ENCODE measurements around the gene MYOZ2. TPM values are rescaled to one million over a fixed set of nuclear protein-coding genes. Genes with fewer than 3 reads are reported as not detected.

MYOZ2 gene
- total RNA-seq: not detected
- 0.06 TPM for total RNA-seq (2013)
- total RNA-seq: 0 to 0.05 (median 0) reads per million in 29 experiments

DNA sequence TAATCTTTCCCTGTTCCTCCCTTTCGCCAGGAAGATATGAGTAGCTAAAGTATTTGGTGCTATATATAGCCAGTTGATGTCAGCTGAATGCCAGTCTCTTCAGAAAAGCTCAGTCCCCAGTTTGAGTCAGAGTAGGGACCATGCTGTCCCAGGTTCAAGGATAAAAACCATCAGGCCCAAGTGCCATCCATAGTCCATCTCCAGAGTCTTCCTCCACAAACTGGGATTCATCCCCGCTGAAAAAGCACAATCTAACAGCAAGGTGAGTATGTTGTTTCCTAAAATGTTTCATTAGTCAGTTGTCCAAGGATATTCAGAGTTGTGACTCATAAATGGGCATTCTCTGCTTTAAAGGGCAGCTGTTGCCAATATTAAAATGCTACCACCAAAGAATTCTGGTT, at the start of gene MYOZ2:
MYOZ2 (plus strand) TSS at position 112 of the 401 bp plus-strand sequence. CDS start 694 bp downstream, outside the sequence.
- Histone ChIP-seq H3K36me3 (ENCODE audit: control insufficient read depth in 2 of 2, extremely low read depth in 1 of 2, insufficient read depth in 1 of 2, low read length in 1 of 2) (no peaks in the 10 kb centered on the region), H3K27ac (ENCODE audit: low read length) (no peak within 1 kb of the TSS), H3K27me3 (replicated peaks in 1 of 2; ENCODE audit: control insufficient read depth in 2 of 2, extremely low read depth in 1 of 2, insufficient read depth in 2 of 2, low read length in 1 of 2) (no peaks in the 10 kb centered on the region), H3K4me1 (ENCODE audit: control insufficient read depth in 1 of 2, extremely low read depth in 1 of 2, insufficient read depth in 2 of 2, low read length in 2 of 2) (peaks cover 8 to 12% of the 10 kb centered on the region in 2 experiments), H3K9me3 (no peaks in the 10 kb centered on the region), H3K4me3 (ENCODE audit: control insufficient read depth in 1 of 2, extremely low read depth in 1 of 2, low read length in 1 of 2) (no peak within 1 kb of the TSS)
- H3K27ac Mint-ChIP-seq: no peak within 1 kb of the TSS
- CTCF ChIA-PET: no interaction called here
- H3K4me3 Mint-ChIP-seq: no peak within 1 kb of the TSS
- no CpG with 5 or more reads among the region's 2 CpGs for WGBS (ENCODE audit: insufficient coverage)
- no peak for DNase-seq
- no peaks in the 10 kb centered on the region for H3K9me3 Mint-ChIP-seq
- POLR2A ChIA-PET: no interaction called here
- peaks cover 0 to 1% of the 10 kb centered on the region in 2 donors for H3K27me3 Mint-ChIP-seq
- no peaks in the 10 kb centered on the region for H3K36me3 Mint-ChIP-seq
- ATAC-seq (replicated peaks in 1 of 4): no peak
- peaks cover 39 to 41% (median 40%) of the 10 kb centered on the region in 3 donors for H3K4me1 Mint-ChIP-seq

- H3K27ac Mint-ChIP-seq: no peak overlapping the region
- Histone ChIP-seq H3K27ac (ENCODE audit: low read length) (no peak overlapping the region), H3K4me3 (ENCODE audit: control insufficient read depth in 1 of 2, extremely low read depth in 1 of 2, low read length in 1 of 2) (no peak overlapping the region), H3K9me3 (no peaks in the 10 kb centered on the region), H3K36me3 (ENCODE audit: control insufficient read depth in 2 of 2, extremely low read depth in 1 of 2, insufficient read depth in 1 of 2, low read length in 1 of 2) (no peaks in the 10 kb centered on the region), H3K4me1 (ENCODE audit: control insufficient read depth in 1 of 2, extremely low read depth in 1 of 2, insufficient read depth in 2 of 2, low read length in 2 of 2) (no peaks in the 10 kb centered on the region), H3K27me3 (replicated peaks in 1 of 2; ENCODE audit: control insufficient read depth in 2 of 2, extremely low read depth in 1 of 2, insufficient read depth in 2 of 2, low read length in 1 of 2) (no peaks in the 10 kb centered on the region)
- no peaks in the 10 kb centered on the region for H3K4me1 Mint-ChIP-seq
- no peak for ATAC-seq (replicated peaks in 1 of 4)
- H3K27me3 Mint-ChIP-seq: peaks cover under 1 to 2% of the 10 kb centered on the region in 2 donors
- H3K4me3 Mint-ChIP-seq: no peak overlapping the region
- no peaks in the 10 kb centered on the region for H3K36me3 Mint-ChIP-seq
- WGBS (ENCODE audit: insufficient coverage): no CpG with 5 or more reads among the region's 3 CpGs
- ChIA-PET CTCF (interaction anchor here (0.7 to 0.9 kb wide), 2 partner anchors 203 to 204 kb away, joined by 3 read pairs; no protein-coding TSS in a partner anchor), POLR2A (no interaction called here)
- DNase-seq: no peak
- no peaks in the 10 kb centered on the region for H3K9me3 Mint-ChIP-seq
Observed at GRCh38 chr4:119087121-119087520, 48.5 kb upstream of the MYOZ2 start.

GRCh38 chr4:119087656-119088055, 48.0 kb upstream of the MYOZ2 start:
- DNase-seq (no peak), ATAC-seq (replicated peaks in 1 of 4) (no peak)
- POLR2A ChIA-PET: no interaction called here
- H3K4me1 ChIP-seq (ENCODE audit: control insufficient read depth in 1 of 2, extremely low read depth in 1 of 2, insufficient read depth in 2 of 2, low read length in 2 of 2): no peaks in the 10 kb centered on the region
- CTCF ChIA-PET: interaction anchor here in 1 of 2 donors (0.9 kb wide), 1 partner anchor 203 kb away, joined by 3 read pairs; no protein-coding TSS in a partner anchor
- Mint-ChIP-seq H3K4me1 (no peaks in the 10 kb centered on the region), H3K36me3 (no peaks in the 10 kb centered on the region), H3K27ac (no peak overlapping the region), H3K4me3 (no peak overlapping the region), H3K27me3 (peaks cover 0 to 2% of the 10 kb centered on the region in 2 donors), H3K9me3 (no peaks in the 10 kb centered on the region)
- H3K27ac ChIP-seq (ENCODE audit: low read length): no peak overlapping the region
- no peaks in the 10 kb centered on the region for H3K27me3 ChIP-seq (replicated peaks in 1 of 2; ENCODE audit: control insufficient read depth in 2 of 2, extremely low read depth in 1 of 2, insufficient read depth in 2 of 2, low read length in 1 of 2)
- WGBS (ENCODE audit: insufficient coverage): no CpG with 5 or more reads among the region's 5 CpGs
- H3K9me3 ChIP-seq: no peaks in the 10 kb centered on the region
- H3K4me3 ChIP-seq (ENCODE audit: control insufficient read depth in 1 of 2, extremely low read depth in 1 of 2, low read length in 1 of 2): no peak overlapping the region
- H3K36me3 ChIP-seq (ENCODE audit: control insufficient read depth in 2 of 2, extremely low read depth in 1 of 2, insufficient read depth in 1 of 2, low read length in 1 of 2): no peaks in the 10 kb centered on the region

DNA sequence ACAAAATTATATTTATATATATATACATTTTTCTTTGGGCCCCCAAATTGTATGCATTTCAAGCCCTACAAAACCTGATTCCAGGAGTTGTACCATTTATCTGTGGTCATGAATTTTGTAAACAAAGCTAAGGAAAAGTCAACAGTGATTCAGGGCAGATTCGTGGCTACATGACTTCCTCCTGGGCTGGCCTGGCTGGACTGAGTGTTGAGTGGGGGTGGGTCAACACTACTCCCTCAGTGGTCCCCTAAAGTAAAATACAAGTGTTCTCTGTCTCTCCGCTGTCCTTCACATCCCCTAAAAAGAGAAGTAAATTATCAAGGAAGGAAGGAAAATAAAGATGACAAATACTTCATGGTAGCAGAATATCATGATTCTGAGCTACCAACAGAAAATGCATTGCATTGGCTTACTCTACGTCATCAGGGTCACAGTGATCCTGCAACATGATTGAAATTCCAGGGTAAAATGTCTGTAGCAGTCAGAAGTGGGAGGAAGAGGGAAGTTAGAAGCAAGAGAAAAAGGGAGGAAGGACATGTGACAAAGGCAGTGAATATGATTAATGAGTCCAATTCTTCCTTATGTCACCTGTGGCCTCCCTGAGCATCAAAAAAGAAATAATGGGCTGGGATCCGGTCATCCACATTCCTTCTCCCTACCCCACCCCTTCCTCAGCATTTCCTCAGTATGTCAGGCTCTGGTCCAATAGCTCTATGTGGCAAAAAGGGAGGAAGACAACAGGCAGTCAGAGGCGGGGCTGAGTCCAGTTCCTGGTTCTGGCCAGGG, 42.4 kb upstream of the MYOZ2 start:
- 61% methylated on average over 2 of the region's 5 CpGs for WGBS (ENCODE audit: insufficient coverage)
- Mint-ChIP-seq H3K36me3 (no peaks in the 10 kb centered on the region), H3K4me1 (peaks cover 0 to 8% (median 5%) of the 10 kb centered on the region in 3 donors), H3K27me3 (peaks cover 2 to 14% of the 10 kb centered on the region in 2 donors), H3K9me3 (no peaks in the 10 kb centered on the region), H3K27ac (no peak overlapping the region), H3K4me3 (no peak overlapping the region)
- DNase-seq: no peak
- ChIA-PET CTCF (no interaction called here), POLR2A (no interaction called here)
- Histone ChIP-seq H3K27ac (ENCODE audit: low read length) (no peak overlapping the region), H3K36me3 (ENCODE audit: control insufficient read depth in 2 of 2, extremely low read depth in 1 of 2, insufficient read depth in 1 of 2, low read length in 1 of 2) (no peaks in the 10 kb centered on the region), H3K4me1 (ENCODE audit: control insufficient read depth in 1 of 2, extremely low read depth in 1 of 2, insufficient read depth in 2 of 2, low read length in 2 of 2) (no peaks in the 10 kb centered on the region), H3K27me3 (replicated peaks in 1 of 2; ENCODE audit: control insufficient read depth in 2 of 2, extremely low read depth in 1 of 2, insufficient read depth in 2 of 2, low read length in 1 of 2) (peaks cover 0 to 3% of the 10 kb centered on the region in 2 experiments), H3K9me3 (no peaks in the 10 kb centered on the region), H3K4me3 (ENCODE audit: control insufficient read depth in 1 of 2, extremely low read depth in 1 of 2, low read length in 1 of 2) (no peak overlapping the region)
- no peak for ATAC-seq (replicated peaks in 1 of 4)

GRCh38 chr4:119097282-119097900, 38.2 kb upstream of the MYOZ2 start:
- no CpG with 5 or more reads among the region's 2 CpGs for WGBS (ENCODE audit: insufficient coverage)

DNA sequence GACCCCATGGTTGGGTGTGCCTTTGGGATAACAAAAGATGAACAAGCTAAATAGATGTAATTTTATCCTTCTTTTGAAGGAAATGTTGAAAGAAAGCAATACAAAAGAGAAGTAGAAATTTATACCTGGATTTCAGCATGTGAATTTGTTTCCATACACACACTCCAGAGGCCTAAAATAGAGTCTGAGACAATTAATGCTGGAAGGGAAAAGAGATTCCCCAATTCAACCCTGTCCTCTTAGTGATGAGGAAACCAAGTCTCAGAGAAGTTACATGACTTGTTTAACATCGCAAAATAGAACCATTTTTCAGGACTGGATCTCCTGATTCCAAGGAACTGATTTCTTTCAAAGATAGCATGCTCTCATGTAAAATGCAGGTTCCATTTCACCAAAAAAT, 37.3 kb upstream of the MYOZ2 start:
- H3K4me3 ChIP-seq (ENCODE audit: control insufficient read depth in 1 of 2, extremely low read depth in 1 of 2, low read length in 1 of 2): no peak overlapping the region
- peaks cover 0 to 3% of the 10 kb centered on the region in 2 experiments for H3K27me3 ChIP-seq (replicated peaks in 1 of 2; ENCODE audit: control insufficient read depth in 2 of 2, extremely low read depth in 1 of 2, insufficient read depth in 2 of 2, low read length in 1 of 2)
- POLR2A ChIA-PET: no interaction called here
- WGBS (ENCODE audit: insufficient coverage): no CpG with 5 or more reads among the region's 1 CpG
- H3K4me3 Mint-ChIP-seq: no peak overlapping the region
- no peak overlapping the region for H3K27ac ChIP-seq (ENCODE audit: low read length)
- CTCF ChIA-PET: no interaction called here
- ATAC-seq (replicated peaks in 1 of 4) (no peak), DNase-seq (no peak)
- H3K4me1 Mint-ChIP-seq: peaks cover 0 to 8% (median 5%) of the 10 kb centered on the region in 3 donors
- H3K9me3 ChIP-seq: no peaks in the 10 kb centered on the region
- H3K9me3 Mint-ChIP-seq: no peaks in the 10 kb centered on the region
- H3K4me1 ChIP-seq (ENCODE audit: control insufficient read depth in 1 of 2, extremely low read depth in 1 of 2, insufficient read depth in 2 of 2, low read length in 2 of 2): no peaks in the 10 kb centered on the region
- peaks cover 0 to 17% of the 10 kb centered on the region in 2 donors for H3K27me3 Mint-ChIP-seq
- no peaks in the 10 kb centered on the region for H3K36me3 Mint-ChIP-seq
- no peak overlapping the region for H3K27ac Mint-ChIP-seq
- no peaks in the 10 kb centered on the region for H3K36me3 ChIP-seq (ENCODE audit: control insufficient read depth in 2 of 2, extremely low read depth in 1 of 2, insufficient read depth in 1 of 2, low read length in 1 of 2)

More at GRCh38 chr4:119097282-119097900, 38.2 kb upstream of the MYOZ2 start:
- no peaks in the 10 kb centered on the region for H3K9me3 Mint-ChIP-seq
- ChIA-PET CTCF (interaction anchor here in 1 of 2 donors (0.9 kb wide), 1 partner anchor 57 kb away, joined by 3 read pairs; no protein-coding TSS in a partner anchor), POLR2A (interaction anchor here in 1 of 2 donors (0.6 kb wide), 1 partner anchor 132 kb away, joined by 3 read pairs; no protein-coding TSS in a partner anchor)
- Histone ChIP-seq H3K9me3 (no peaks in the 10 kb centered on the region), H3K27me3 (replicated peaks in 1 of 2; ENCODE audit: control insufficient read depth in 2 of 2, extremely low read depth in 1 of 2, insufficient read depth in 2 of 2, low read length in 1 of 2) (peaks cover 0 to 3% of the 10 kb centered on the region in 2 experiments), H3K36me3 (ENCODE audit: control insufficient read depth in 2 of 2, extremely low read depth in 1 of 2, insufficient read depth in 1 of 2, low read length in 1 of 2) (no peaks in the 10 kb centered on the region), H3K27ac (ENCODE audit: low read length) (no peak overlapping the region), H3K4me1 (ENCODE audit: control insufficient read depth in 1 of 2, extremely low read depth in 1 of 2, insufficient read depth in 2 of 2, low read length in 2 of 2) (no peaks in the 10 kb centered on the region), H3K4me3 (ENCODE audit: control insufficient read depth in 1 of 2, extremely low read depth in 1 of 2, low read length in 1 of 2) (no peak overlapping the region)
- H3K36me3 Mint-ChIP-seq: no peaks in the 10 kb centered on the region
- no peak for DNase-seq
- no peak for ATAC-seq (replicated peaks in 1 of 4)
- no peak overlapping the region for H3K4me3 Mint-ChIP-seq
- peaks cover 0 to 17% of the 10 kb centered on the region in 2 donors for H3K27me3 Mint-ChIP-seq
- H3K27ac Mint-ChIP-seq: no peak overlapping the region
- H3K4me1 Mint-ChIP-seq: peaks cover 0 to 8% (median 5%) of the 10 kb centered on the region in 3 donors

All from T-cell (primary cell).